Loucy (cell line): Measurements from ENCODE around the gene ENTPD8.

Experiments used
- CTCF ChIP-seq: fragments of 200-600 bp; sonication (generic); conservative IDR thresholded peaks from 2 replicates; pipeline ENCODE4 v1.5.1; 2014; ENCODE audit warnings: mild to moderate bottlenecking, antibody characterized with exemption, low read length
- EZH2phosphoT487 ChIP-seq: fragments of 200-600 bp; IDR thresholded peaks from 2 replicates; pipeline ENCODE4 v1.6.1; 2018; ENCODE audit warnings: antibody characterized with exemption, mild to moderate bottlenecking, moderate library complexity, borderline replicate concordance

- TF ChIP-seq CTCF (no peak), EZH2phosphoT487 (no peak)
Measured at GRCh38 chr9:137470785-137471184, 29.6 kb upstream of the ENTPD8 start.
